IPS DF 19.7 (cell line): ENCODE data around the gene CCDC50.

Experiments used
- DNase-seq: peaks from one replicate; pipeline ENCODE4 v3.0.0-alpha.2; 2013; ENCODE audit warnings: low read depth, low spot score

Gene CCDC50, protein sequence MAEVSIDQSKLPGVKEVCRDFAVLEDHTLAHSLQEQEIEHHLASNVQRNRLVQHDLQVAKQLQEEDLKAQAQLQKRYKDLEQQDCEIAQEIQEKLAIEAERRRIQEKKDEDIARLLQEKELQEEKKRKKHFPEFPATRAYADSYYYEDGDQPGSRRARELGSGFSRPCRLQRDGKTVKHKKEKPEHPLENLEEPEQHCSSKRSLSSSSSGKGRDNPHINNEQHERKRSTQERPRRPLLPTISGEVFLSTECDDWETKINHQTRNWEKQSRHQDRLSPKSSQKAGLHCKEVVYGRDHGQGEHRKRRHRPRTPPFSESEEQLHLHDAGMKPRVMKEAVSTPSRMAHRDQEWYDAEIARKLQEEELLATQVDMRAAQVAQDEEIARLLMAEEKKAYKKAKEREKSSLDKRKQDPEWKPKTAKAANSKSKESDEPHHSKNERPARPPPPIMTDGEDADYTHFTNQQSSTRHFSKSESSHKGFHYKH

DNA sequence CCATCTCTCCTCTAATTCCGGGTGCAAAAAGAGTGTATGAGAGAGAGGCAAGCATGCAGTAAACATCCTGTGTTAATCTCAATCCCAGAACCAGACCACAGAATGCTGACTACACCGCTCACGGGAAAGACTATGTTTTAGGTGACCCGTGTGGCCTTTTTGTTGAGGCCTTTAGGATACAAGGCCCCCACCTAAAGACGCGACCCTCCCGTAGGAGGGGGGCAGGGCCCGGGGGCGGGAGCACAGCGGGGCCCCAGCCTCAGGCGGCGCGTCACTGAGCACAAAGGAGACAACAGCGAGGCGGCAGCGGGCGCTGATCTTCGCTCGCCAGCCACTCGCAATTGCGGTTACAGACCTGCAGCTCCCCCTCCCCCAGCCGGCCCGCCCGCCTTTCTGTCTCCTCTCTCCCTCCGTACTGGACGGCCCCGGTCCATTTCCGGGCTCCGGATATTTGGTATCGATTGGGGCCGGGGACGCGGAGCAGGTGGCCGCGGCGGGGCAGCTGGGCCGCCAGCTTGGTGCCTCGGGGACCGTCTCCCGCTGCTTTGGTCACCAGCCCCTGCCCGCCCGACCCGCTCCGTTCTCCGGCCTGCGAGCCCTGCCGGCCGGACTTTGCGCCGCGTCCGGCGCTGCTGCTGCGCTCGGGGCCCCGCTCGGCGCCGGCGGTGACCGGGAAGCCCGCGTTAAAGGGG, at the start of gene CCDC50:
TSS of gene CCDC50 (plus strand) at position 433 of the 692 bp plus-strand sequence. CDS start 281 bp downstream, outside the sequence.
- peak; percentile 12 for DNase-seq

DNA sequence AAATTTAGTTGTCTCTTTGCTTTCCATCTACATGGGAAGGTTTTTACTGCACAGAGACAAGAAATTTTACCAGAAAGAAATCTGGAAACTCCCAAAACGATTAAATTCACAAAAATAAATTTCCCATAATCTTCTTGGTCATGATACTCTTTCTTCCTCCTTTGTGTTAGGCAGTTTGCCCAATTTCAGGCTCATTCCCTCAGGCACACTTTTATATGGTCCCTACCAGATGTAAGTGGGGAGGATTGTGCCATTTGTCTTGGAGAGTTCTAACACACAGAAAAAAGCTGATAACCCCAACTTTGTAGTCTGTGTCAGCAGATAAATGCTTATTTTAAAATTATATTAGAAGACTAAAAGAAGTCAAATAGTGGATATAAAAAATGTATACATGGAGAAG, 49.1 kb upstream of the CCDC50 start:
- no peak for DNase-seq

DNA sequence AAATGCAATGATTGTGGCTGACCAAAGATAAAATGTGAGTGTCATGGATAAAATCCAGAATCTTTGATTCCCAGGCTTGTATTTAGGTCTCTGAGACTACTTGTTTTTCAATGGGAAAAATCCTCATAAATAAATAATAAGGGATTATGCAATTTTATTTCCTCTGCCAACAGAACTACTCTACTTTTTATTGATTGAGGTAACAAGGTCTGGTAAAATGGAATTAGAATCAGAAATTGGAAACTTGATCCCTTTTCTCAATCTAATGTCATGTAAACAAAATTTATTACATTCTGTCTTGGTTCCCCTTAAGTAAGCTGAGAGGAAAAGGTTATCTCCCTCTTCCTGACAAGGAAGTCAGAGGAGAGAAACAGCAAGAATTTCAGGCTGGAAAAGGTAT, 48.3 kb upstream of the CCDC50 start:
- no peak for DNase-seq

- no peak for DNase-seq
These were observed 46.7 kb upstream of the CCDC50 start for GRCh38 chr3:191282251-191283185.

DNA sequence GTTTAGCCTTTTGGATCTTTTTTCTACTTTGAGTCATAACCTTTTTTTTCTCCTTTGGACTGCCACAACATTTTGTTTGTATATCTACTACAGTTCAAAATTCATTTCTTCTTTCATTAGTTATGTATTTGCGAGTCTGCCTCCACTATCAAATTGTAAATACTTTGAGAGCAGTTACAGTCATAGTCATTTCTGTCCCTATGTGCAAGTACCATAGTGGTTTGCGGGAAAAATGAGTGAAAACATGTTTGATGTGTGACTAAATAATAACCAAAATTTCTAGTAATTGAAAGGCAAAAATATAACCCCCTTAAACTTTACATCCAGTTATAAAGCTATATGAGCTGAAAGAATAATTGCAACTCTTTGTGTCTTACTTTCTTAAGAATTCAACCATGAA, 45.8 kb upstream of the CCDC50 start:
- no peak for DNase-seq

DNA sequence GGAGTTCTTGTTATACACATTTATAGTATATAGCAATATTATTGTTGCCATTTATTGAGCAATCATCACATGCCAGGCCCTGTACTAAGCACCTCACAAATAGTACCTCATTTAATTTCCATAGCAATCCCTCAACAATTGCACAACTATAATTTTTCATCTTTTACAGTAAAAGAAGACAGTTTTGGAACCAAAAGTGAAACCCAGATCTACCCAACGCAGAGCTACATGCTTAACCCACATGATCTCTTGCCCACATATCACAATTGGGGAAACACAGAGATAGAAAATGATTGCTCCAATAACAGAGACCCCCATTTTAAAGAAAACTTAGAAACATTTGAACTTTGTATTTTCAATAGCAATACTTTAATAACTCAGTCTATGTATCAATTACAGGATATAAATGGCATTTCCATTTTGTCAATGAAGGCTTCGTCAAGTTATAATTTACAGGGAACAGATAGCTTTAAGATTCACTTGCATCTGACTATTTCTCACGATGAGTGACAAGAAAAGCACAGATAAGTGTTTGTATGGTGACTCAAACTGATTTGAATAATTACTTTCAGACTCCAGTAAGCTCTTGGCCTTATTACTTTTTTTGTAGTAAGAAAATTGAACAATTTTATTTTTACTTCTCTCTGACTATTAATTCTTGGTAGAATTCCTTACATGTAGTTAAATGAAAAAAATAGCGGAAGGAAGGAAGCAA, 38.7 kb upstream of the CCDC50 start:
- no peak for DNase-seq

DNA sequence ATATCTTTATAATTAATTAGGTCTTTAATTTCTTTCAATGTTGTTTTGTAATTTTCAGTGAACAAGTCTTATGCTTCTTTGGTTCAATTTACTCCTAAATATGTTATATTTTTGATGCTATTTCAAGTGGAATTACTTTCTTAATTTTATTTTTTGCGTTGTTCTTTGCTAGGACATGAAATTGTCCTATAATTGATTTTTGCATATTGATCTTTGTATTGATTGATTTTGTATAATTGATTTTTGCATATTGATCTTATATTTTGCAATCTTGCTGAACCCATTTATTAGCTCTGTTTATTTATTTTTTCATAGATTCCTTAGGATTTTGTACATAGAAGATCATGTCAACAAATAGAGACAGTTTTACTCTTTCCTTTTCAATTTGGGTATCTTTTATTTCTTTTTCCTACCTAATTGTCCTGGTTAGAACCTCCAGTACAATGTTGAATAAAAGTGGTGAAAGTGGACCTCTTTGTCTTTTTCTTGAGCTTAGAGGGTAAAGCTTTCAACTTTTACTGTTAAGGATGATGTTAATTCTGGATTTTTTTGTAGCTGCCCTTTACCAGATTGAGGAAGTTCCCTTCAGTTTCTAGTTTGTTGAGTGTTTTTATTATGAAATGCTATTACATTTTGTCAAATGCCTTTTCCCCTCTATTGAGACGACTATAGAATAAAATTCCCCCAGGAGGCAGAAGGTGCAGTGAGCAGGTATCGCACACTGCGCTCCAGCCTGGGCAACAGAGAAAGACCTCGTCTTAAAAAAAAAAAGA, 36.8 kb upstream of the CCDC50 start:
- DNase-seq: no peak

DNA sequence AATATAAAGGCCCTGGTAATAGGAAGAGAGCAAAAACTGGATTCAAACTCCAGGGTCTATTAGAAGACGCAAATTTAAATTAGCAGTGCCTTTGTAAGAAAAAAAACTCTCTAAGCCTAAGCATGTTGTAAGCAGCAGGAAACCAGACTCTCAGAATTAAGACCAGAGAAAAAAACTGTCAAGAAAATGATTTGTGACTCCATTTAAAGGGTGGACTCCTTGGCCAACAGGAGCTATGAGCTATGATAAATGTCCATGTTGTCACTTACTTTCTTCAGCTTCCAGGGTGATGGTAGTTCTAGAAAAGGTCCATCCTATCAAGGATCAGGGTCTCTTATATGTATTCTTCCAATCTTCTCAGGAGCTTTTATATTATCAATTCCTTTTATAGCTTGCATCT, 34.9 kb upstream of the CCDC50 start:
- DNase-seq: no peak

GRCh38 chr3:191296041-191296541, 33.1 kb upstream of the CCDC50 start:
- no peak for DNase-seq

GRCh38 chr3:191298846-191299245, 30.3 kb upstream of the CCDC50 start:
- no peak for DNase-seq

DNA sequence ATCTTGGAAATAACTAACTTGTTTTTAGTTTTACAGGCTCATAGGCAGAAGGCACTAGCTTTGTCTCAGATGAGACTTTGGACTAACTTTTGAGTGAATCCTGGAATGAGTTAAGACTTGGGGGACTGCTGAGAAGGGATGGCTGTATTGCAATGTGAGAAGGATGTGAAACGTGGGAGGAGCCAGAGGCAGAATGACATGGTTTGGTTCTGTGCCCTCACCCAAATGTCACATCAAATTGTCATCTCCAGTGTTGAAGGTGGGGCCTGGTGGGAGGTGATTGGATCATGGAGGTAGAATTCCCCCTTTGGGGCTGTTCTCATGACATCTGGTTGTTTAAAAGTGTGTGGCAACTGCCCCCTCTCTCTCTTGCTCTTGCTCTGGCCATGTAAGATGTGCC, 28.8 kb upstream of the CCDC50 start:
- DNase-seq: no peak

DNA sequence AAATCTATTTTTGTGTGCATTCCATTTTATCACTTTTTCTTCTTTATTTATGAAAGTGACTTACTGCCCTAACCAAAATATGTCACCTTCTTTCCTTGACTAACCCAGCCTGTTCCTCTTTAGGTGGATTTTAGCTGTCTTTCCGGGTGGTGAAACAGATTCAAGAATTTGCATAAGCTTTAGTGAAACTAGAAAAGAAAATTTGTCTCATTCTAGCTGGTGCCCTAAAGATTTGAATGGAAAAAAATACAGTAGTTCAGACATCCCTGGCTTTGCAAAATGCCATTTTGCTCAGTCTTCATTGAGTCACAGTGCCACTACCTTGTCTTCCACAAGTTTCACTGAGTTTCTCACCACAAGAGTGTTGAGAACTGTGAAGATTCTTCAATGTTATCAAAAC, 28.2 kb upstream of the CCDC50 start:
- no peak for DNase-seq

DNA sequence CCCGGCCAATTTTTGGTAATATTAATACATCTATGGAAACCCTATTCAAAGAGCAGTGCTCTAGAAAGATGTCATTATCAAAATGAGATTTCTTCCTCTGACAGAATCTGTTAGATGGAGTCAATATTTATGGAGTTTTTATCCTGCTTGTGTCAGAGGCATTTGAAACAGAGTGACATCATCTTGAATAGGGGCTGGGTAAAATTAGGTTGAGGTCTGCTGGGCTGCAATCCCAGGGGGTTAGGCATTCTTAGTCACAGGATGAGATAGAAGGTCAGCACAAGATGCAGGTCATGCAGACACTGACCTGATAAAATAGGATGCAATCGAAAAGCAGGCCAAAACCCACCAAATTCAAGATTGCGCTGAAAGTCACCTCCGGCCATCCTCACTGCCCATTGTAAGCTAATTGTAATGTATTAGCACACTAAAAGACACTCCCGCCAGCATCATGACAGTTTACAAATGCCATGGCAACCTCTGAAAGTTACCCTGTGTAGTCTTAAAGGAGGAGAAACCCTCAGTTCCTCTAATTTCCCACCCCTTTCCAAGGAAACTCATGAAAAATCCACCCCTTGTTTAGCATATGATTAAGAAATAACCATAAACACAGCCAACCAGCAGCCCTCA, 27.3 kb upstream of the CCDC50 start:
- DNase-seq: peak; percentile 17

- DNase-seq: no peak
These were observed 26.7 kb upstream of the CCDC50 start for GRCh38 chr3:191302451-191302850.

DNA sequence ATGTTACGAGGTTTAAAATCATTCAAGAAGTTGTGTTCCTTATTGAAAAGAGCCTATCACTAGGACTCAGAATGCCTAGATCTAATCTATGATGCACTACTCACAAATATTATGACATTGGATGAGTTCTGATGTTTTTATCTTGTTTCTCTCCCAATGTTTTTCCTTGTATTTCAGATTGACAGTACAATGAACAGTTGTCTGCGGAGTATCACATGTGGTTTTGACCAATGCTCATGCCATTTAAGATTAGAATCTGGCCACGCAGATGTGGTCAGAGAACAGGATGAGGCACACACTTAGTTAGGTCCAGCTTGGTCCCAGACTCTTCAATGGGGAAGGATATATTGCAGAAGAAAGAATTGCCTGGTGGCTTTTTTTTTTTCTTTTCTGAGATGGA, 25.6 kb upstream of the CCDC50 start:
- no peak for DNase-seq

DNA sequence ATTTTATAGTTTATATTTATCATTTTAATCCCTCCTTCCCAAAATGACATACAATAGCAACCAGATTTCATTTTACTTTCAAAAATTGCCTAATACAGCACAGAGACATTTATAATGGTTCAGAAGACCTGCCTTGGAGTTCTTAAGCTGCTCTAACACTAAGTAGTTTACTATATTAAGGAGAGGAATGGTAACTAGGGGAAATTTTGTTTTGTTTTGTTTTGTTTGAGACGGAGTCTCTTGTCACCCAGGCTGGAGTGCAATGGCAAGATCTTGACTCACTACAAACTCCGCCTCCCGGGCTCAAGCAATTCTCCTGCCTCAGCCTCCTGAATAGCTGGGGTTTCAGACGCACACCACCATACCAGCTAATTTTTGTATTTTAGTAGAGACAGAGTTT, 22.8 kb upstream of the CCDC50 start:
- no peak for DNase-seq

DNA sequence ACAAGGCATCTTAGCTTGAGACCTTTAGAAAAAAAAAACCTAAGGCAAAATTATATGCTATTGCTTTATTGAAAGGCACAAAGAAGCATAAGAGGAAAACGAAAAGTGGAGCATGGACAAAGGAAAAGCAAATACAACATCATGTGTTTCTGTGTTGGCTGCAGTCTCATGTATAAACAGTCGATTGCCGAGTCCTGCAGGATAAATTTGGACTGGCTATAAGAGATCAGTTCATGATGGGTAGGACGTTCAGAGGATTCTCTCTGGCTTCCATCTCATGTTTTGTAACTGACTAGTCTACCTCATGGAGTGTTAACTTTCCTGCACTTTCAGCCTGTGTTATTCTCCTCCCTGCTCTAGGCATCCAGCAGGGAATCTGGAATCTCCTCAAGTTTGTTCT, 21.9 kb upstream of the CCDC50 start:
- no peak for DNase-seq

GRCh38 chr3:191313296-191313695, 15.9 kb upstream of the CCDC50 start:
- no peak for DNase-seq

GRCh38 chr3:191314109-191314728, 15.0 kb upstream of the CCDC50 start:
- DNase-seq: no peak
